Activated T-helper 9 cell treated with anti-CD3 and anti-CD28 coated beads, Interleukin-2, amount 50 U/mL, for 16 hours (primary cell): ENCODE data around the gene GPHN.

Experiments used
- DNase-seq: peaks from one replicate; pipeline ENCODE4 v3.0.0-alpha.2; 2020; ENCODE audit warnings: low read depth

The GPHN gene

GRCh38 chr14:66601932-66602578 lies 94.1 kb downstream of the GPHN start:
- DNase-seq, result no peak

GRCh38 chr14:66603945-66604344 lies 96.0 kb downstream of the GPHN start:
- no peak for DNase-seq

GRCh38 chr14:66606826-66607225 lies 98.9 kb downstream of the GPHN start:
- no peak for DNase-seq

- no peak for DNase-seq
Measured at GRCh38 chr14:66610154-66610563, 102.2 kb downstream of the GPHN start.

- no peak for DNase-seq
Measured at GRCh38 chr14:66613344-66613743, 105.4 kb downstream of the GPHN start.

- no peak for DNase-seq
Measured at GRCh38 chr14:66619952-66620351, 112.0 kb downstream of the GPHN start.

GRCh38 chr14:66623838-66624237 lies 115.9 kb downstream of the GPHN start:
- DNase-seq, result no peak

GRCh38 chr14:66624336-66624937 lies 116.5 kb downstream of the GPHN start:
- no peak for DNase-seq

- DNase-seq, result no peak
Measured at GRCh38 chr14:66628636-66629035, 120.7 kb downstream of the GPHN start.

- no peak for DNase-seq
Measured at GRCh38 chr14:66629499-66629898, 121.6 kb downstream of the GPHN start.

GRCh38 chr14:66634876-66635275 lies 126.9 kb downstream of the GPHN start:
- no peak for DNase-seq

GRCh38 chr14:66635435-66635834 lies 127.5 kb downstream of the GPHN start:
- DNase-seq, result no peak

GRCh38 chr14:66636240-66636639 lies 128.3 kb downstream of the GPHN start:
- DNase-seq, result no peak

GRCh38 chr14:66638689-66639088 lies 130.7 kb downstream of the GPHN start:
- no peak for DNase-seq

GRCh38 chr14:66641861-66642635 lies 134.1 kb downstream of the GPHN start:
- no peak for DNase-seq

GRCh38 chr14:66643344-66643743 lies 135.4 kb downstream of the GPHN start:
- DNase-seq, result no peak

GRCh38 chr14:66645716-66646115 lies 137.8 kb downstream of the GPHN start:
- DNase-seq, result no peak

GRCh38 chr14:66649498-66649897 lies 141.6 kb downstream of the GPHN start:
- DNase-seq, result no peak

- no peak for DNase-seq
Measured at GRCh38 chr14:66650491-66650911, 142.6 kb downstream of the GPHN start.

GRCh38 chr14:66651536-66652220 lies 143.7 kb downstream of the GPHN start:
- no peak for DNase-seq

- DNase-seq, result no peak
Measured at GRCh38 chr14:66652525-66653106, 144.7 kb downstream of the GPHN start.

- no peak for DNase-seq
Measured at GRCh38 chr14:66657780-66658179, 149.8 kb downstream of the GPHN start.
